Measurements from ENCODE around the gene KCNK2.

KCNK2 gene

DNA sequence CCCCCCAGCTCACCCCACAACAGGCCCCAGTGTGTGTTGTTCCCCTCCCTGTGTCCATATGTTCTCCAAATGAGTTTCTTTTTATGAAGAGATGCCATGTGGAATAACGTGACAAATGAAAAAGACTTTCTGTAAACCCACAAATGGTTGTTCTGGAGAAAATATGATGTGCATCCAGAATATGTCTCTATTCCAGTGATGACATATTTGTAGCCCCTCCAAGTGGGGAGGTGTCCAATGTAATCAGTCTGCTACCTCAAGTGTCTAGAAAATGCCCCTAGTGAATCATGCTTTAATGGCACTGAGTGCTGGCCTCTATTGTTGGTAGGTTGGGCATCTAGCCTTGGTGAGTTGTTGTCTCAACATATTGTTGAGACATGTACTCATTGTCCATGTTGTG is 179.6 kb downstream of the KCNK2 start:
- no peak for DNase-seq

DNA sequence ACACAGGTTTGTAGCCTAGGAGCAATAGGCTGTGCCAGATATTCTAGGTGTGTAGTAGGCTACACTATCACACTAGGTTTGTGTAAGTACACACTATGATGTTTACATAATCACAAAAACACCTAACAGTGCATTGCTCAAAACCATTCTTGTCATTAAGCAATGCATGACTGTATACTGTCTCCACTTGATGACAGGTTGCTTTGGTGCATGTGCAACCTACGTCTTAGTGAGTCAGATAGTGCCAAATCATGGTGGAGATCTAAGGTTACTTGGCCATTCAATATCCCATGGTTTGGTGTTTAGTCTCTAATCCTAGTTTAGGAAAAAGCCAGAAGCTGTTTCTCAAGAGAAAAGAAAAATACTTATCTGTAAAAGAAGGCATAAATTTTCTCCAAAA is 181.1 kb downstream of the KCNK2 start:
- DNase-seq, result no peak

DNA sequence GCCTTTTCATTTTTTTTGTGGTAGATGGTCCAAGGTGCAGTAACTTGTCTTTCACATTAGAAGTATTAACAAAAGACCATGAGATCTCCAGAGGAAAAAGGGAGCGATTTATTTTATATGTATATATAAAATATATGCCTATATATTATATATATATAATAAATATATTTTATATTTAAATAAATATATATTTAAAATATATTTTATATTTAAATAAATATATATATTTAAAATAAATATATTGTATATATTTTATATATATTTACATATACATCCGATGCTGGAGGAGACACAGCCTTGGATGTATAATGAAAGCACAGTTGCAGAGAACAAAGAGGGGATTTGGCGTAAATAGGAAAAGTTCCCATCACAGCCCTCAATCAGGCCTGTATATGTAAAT is 182.1 kb downstream of the KCNK2 start:
- DNase-seq, result no peak

DNA sequence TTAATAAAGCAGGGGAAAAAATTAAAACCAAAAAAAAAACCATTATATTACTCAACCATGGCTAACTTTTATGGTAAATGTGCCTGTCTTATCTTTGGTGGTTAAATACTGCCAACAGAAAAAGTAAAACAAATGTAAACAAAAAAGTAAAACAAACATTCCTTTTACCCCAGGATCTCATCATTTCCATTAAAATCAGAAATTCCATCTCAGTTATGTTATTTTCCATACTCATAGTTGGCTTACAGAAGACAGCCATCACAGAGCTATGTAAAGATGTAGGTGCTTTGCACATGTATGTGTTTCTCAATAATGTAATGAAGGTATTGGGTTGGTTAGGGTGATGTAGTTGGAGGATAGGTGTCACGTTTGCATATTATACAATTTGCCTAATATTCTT is 185.0 kb downstream of the KCNK2 start:
- no peak for DNase-seq

DNA sequence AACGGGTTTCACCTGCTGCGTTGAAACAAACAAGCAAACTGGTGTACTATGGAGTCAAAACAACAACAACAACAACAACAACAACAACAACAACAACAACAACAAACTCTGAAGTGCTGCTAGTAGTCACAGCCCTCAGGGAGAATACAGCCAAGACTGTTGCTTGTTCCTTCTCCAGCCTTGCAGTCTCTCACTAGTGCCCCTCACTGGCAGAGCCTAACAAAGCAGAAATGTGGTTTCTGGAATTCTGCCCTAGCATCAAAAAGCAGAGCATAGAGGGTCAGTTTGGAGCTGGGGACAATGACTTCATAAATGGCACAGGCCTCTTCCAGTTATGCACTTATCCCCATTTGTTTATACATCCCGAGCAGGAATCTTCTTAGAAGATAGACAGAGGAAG is 187.4 kb downstream of the KCNK2 start:
- no peak for DNase-seq

DNA sequence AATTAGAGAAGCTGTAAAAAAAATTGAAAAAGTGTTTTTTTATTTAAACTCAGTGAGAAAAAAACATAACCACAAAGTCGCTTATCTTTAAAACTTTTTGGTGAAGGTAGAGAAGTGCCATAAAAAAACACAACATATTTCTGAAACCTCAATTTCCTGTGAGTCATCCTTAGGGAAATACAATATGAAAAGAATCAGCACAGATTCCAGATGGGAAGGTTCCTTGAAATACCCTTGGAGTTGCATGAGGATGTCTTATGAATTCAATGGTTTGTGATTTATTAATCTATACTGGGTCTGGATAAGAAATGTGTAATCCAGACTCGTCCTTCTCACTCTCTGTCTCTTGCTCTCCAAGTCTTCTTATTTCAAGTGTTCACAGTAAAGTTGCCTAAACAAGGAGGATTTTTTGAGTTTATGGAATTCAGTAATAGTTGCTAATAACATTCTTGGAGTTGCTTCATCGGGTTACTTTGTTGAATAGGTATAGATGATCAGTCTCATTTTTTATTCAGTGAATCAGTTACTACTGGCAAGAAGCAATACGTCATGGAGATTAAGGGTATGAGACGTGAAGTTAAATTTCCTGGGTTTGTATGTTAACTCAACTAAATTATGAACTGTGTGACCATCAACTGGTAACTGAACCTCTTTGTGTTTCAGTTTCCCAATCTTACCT is 191.4 kb downstream of the KCNK2 start:
- DNase-seq, result no peak

DNA sequence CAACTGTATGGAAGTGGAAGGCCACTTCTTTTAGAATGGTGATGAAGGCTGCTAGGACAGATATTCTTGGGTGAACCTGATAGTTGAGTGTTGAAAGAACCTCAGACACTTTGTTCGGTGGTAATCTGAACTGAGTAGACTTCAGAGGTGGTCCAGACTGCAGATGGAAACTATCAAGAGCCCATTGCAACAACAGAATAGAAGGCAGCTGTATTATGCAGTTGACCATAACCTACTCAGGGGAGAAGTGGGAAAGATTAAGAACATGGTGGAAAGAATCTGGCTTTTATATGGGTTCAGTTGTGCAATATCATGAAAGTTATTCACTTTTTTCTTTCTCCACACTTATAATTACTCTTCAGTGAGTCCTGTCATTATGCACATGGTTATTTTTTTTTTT is 194.0 kb downstream of the KCNK2 start:
- DNase-seq, result no peak

DNA sequence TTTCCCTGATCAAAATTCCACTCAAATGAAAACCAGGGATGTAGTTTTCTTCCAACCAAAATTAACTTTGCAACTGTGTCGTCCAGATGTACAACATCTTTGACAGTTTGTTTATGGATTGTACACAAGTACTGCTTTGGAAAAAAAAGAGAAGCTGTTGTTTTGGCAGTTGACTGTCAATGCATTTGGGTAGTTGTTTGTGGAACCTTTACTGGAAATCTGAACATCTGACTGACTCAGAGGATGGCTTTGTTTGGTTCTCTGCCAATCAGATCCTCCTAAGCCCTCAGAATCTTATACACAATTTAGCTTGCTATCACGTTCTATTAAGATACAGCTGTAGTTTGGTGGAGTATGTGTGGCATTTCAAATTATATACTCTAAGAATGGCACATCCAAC is 195.0 kb downstream of the KCNK2 start:
- no peak for DNase-seq

DNA sequence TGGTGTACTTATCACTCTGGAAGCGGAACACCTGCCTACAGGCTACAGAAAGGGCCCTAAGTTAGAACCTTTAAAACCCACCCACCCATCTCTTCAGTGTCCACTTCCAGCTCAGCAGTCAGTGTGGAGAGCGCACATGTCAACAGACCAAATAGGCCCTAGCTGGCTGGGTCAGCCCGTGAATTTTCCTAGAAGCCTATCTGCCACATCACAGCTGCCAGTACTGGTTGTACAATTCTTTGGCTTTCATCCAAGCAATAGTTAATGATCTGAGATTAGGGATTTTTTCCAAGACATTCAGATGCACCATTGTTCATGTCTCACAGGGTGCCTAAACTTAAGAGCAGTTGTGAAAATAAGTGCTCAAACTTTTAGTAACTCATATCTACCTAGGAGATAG is 197.1 kb downstream of the KCNK2 start:
- DNase-seq, result no peak

DNA sequence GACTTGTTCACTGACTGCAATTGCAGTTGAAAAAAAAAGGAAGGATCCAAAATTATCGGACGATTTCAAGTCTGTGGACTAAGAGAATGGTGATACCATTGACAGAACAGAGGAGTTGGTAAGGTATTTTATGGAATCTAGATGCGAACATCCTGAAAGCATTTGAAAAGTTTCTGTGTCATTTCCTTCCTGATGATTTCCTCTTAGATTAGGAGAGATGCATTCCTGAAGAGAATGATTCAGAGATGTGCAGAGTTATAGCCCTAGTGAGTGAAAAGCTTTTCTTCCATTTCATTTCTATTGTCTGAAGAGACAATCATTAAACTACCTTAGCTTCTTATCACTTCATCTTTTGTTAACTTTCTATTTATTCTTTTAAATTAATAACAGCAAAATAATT is 200.0 kb downstream of the KCNK2 start:
- no peak for DNase-seq

DNA sequence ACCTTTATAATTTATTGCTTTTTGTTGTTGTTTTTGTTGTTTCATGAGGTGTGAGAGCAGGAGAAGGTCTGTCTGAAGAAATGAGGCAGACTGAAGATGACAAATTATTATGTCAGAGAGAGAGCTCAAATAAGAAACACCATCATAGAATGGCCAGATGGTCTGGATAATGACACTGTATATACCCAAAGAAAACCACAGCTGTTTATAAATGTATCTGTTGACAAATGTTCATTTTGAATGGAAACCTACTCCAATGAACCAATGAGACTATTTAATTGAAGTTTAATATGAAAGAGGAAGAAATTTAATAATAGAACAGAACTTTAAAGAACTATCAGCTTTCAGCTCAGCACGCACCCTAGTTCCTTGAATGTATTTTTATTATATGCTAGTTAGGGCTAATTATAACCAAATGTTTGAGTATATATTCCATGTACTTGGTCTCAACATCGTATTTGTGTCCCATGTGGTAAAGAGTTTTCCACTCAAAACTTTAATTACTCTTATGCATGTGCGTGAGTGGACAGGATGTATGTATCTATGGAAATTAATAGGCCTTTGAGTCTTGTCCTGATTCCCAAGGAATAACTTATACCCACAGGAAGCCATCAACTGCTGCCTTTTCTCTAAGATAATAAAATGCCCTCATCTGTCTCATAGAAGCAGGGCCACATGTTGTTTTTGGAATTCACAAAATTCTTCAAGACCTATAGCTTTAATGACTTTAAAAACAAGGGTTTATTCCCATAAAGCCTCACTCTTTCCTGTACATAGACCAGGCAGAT is 202.7 kb downstream of the KCNK2 start:
- DNase-seq, result no peak
